IPS-18a (cell line): ENCODE data around the gene WARS2.

Experiments
- H3K27ac ChIP-seq: one replicate; pipeline ENCODE4 v1.5.1; 2013; ENCODE audit warnings: low read length
- H3K27me3 ChIP-seq: one replicate; pipeline ENCODE4 v1.6.1; 2013; ENCODE audit warnings: mild to moderate bottlenecking, low read length; ENCODE audit not compliant: control insufficient read depth, insufficient read depth
- H3K36me3 ChIP-seq: one replicate; pipeline ENCODE4 v1.6.1; 2013; ENCODE audit warnings: low read depth, low read length; ENCODE audit not compliant: control insufficient read depth
- H3K4me1 ChIP-seq: one replicate; pipeline ENCODE4 v1.6.1; 2013; ENCODE audit warnings: low read depth, low read length; ENCODE audit not compliant: control insufficient read depth
- H3K4me3 ChIP-seq: one replicate; pipeline ENCODE4 v1.5.1; 2013; ENCODE audit warnings: low read length
- H3K9ac ChIP-seq: one replicate; pipeline ENCODE4 v1.6.1; 2013; ENCODE audit warnings: mild to moderate bottlenecking, low read length, moderate library complexity
- H3K9me3 ChIP-seq: one replicate; pipeline ENCODE4 v1.6.1; 2013; ENCODE audit warnings: low read depth, low read length; ENCODE audit not compliant: control insufficient read depth

The WARS2 gene

DNA sequence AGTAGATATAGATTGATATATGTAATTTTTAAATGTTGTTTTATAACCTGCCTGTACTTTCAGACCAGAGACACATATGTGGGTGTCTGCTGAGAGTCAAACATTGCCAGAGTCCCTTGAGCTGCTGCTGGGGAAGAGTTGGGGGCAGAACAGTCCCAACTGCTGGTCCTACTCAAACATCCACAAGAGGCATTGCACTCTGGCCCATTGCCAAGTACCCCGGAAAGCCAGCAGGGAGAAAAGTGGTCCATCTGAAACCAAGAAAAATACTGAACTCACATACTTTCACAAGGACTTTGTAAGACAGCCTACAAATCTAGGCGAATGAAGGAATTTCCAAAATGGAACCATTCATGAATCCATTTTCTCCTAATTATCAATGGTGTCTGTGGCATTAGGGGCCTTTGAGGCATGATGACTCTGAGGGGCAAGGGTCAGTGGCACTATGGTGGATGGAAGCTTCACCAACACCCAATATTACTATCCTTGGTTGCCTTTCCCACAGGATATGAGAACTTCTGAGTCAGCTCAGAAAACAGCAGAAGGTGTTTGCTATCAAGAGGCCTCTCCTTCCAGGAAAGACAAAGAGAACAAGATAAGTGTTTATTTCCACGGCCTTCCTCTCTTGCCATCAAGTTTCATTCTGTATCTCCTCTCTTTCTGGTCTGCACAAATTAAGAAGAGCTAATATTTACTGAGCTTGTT is 145.0 kb downstream of the WARS2 start:
- Histone ChIP-seq H3K9ac (no peak overlapping the region), H3K9me3 (no peaks in the 10 kb centered on the region), H3K36me3 (no peaks in the 10 kb centered on the region), H3K27ac (no peak overlapping the region), H3K4me3 (no peak overlapping the region), H3K4me1 (peaks cover 25% of the 10 kb centered on the region), H3K27me3 (peaks cover 100% of the 10 kb centered on the region)

DNA sequence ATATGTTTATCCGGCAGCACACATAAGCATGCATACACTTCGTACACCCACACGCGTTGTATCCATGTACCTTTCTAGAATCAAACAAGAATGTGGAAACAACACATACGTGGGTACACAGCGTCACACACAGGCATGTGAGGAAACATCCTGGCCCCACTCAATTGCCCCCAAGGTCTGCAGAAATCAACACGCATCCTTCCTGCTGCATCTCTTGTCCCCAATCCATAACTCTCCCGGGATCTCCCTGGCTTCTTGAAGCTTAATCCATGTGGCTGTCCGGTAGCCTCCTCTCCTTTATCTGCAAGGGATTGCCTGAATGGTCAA is 146.8 kb downstream of the WARS2 start:
- Histone ChIP-seq H3K4me1 (peaks cover 31% of the 10 kb centered on the region), H3K36me3 (no peaks in the 10 kb centered on the region), H3K27ac (no peak overlapping the region), H3K9me3 (no peaks in the 10 kb centered on the region), H3K4me3 (no peak overlapping the region), H3K27me3 (peaks cover 100% of the 10 kb centered on the region), H3K9ac (no peak overlapping the region)

DNA sequence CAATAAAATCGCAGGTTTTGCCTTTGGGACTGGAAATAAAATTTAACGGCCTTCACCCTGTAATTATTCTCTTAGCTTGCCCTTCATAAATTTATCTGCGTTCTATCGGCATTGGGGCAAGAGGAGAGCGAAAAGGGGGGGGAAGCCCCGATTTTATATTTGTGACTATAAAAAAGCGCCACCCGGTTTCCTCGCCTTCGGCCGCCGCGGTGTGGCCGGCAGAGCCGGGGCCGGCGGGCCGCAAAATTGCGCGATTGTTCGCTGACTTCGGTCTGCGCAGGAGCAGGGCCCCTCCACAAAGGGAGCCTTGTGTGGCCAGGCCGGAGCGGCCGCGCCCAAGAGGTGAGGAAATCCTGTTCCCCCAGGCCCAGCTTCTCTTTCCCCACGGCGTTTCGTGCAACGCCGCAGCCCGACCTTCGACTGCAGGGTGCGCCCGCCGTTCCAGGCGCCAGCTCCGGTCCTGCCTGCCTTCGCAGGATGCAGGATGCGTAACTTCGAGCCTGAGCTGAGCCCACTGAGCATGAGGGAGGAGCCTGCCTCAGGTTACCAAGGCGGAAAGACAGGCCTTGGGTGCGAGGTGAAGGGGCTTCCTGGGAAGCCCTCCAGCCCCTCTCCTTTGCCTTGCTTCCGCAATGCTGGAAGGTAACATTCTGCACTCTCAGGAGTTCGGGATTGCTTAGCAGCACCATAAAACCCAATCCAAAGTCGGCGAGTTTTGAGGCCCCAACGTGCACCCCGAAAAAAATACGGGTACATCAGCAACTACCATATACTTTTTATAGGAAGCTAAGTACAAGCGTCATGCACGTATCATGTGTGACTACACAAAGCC is 147.4 kb downstream of the WARS2 start:
- H3K27ac ChIP-seq, result no peak overlapping the region
- peak overlapping the region; percentile 22 for H3K4me3 ChIP-seq
- H3K4me1 ChIP-seq, result peaks cover 34% of the 10 kb centered on the region
- H3K9me3 ChIP-seq, result no peaks in the 10 kb centered on the region
- H3K9ac ChIP-seq, result no peak overlapping the region
- H3K36me3 ChIP-seq, result no peaks in the 10 kb centered on the region
- peaks cover 100% of the 10 kb centered on the region for H3K27me3 ChIP-seq

DNA sequence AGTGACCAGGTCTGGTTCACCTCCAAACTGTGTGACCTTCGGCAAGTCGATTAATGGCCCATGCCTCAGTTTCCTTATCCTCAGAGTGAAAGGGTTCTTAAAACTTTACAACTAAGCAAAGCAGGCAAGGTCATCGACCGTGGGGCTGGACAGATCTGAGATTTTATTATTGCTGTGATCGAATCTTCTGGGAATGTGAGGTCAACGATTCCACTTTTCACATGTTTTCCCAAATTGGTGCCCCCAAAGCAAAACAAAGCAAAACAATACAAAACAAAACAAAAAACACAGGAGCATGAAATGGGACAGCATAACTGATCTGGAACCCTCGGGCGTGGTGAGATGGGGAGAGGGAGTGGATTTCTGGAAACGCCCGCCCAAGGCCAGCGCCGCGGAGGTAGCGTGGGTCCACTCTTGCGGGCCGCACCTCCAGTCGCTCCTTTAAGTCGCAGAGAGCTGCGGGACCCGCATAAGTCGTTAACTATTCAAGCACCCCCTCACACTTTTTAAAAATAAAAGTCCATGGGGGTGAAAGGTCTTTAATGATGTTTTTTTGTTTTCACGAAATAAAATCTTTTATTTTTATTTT is 148.1 kb downstream of the WARS2 start:
- peaks cover 34% of the 10 kb centered on the region for H3K4me1 ChIP-seq
- H3K36me3 ChIP-seq, result no peaks in the 10 kb centered on the region
- H3K4me3 ChIP-seq, result peak overlapping the region; percentile 22
- H3K9ac ChIP-seq, result no peak overlapping the region
- no peaks in the 10 kb centered on the region for H3K9me3 ChIP-seq
- H3K27me3 ChIP-seq, result peaks cover 100% of the 10 kb centered on the region
- no peak overlapping the region for H3K27ac ChIP-seq

DNA sequence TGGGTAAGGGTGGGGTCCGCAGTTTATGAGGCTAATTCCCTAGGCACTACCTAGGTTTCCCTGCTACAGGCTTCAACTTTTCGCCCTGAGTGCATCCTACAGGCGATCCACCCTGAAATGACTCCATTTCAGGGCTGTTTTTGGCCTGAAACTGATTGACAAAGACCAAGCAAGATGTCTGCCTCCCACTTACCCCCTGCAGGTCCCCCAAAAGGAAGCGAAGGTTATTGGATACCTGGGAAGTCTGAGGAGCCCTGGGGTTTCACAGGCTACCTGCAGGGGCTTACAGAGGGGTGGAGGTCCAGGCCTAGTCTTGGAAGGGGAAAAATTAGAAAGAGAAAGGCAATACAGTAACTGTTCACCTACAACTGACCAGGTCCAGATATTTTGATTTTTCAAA is 149.0 kb downstream of the WARS2 start:
- peaks cover 38% of the 10 kb centered on the region for H3K4me1 ChIP-seq
- no peaks in the 10 kb centered on the region for H3K36me3 ChIP-seq
- H3K27me3 ChIP-seq, result peaks cover 100% of the 10 kb centered on the region
- H3K9me3 ChIP-seq, result no peaks in the 10 kb centered on the region
- peak overlapping the region; percentile 11 for H3K4me3 ChIP-seq
- no peak overlapping the region for H3K9ac ChIP-seq
- H3K27ac ChIP-seq, result no peak overlapping the region

DNA sequence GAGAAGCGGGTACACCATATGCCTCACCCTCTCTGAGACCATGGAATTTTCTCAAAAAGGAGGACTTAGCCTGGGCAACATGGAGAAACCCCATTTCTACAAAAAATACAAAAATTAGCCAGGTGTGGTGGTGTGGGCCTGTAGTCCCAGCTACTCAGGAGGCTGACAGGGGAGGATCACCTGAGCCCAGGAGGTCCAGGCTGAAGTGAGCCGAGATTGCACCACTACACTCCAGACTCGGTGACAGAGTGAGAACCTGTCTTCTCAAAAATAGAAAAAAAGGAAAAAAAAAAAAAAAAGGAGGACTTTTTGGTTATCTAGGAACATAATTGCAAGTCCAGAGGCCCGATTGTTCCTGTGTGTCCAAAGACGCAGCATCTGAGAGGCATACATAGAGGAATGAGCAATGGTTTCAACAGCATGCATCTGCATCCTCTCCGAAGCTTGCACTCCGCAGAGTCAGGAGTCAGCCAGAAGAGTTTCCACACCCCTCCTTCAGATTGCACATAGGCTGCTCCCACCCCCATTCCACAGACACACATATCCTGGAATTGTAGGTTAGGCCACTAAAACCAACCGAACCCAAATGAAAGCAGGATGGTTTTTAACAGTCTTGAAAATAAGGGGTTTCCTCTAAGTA is 149.8 kb downstream of the WARS2 start:
- no peaks in the 10 kb centered on the region for H3K36me3 ChIP-seq
- no peaks in the 10 kb centered on the region for H3K9me3 ChIP-seq
- H3K27ac ChIP-seq, result no peak overlapping the region
- H3K9ac ChIP-seq, result no peak overlapping the region
- H3K4me1 ChIP-seq, result peaks cover 43% of the 10 kb centered on the region
- peak overlapping the region; percentile 47 for H3K4me3 ChIP-seq
- peaks cover 100% of the 10 kb centered on the region for H3K27me3 ChIP-seq

DNA sequence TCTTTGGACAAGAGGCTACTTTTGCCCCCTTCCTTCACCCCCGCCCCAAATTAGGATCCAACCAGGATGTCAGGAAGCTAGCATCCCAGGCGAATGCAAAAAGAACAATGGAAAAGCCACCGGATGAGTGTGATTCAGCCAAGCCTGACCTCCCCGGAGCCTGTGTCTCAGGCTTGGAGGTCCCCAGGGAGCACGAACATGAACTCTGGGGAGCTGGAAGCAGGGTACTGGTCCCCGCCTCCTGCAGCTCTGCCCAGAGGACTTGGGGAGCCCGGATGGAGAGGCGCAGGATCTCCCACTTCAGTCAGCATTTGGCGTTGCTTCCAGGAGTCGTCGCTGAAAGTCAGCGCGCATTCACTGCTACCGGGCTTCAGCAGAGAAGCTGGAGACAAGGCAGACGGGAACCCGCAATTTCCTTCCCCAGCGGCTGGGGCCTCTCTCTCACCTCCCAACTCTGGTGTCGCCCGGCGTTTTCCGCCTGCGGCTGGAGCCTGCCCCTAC is 150.5 kb downstream of the WARS2 start:
- Histone ChIP-seq H3K4me1 (peaks cover 48% of the 10 kb centered on the region), H3K36me3 (no peaks in the 10 kb centered on the region), H3K9ac (no peak overlapping the region), H3K27ac (no peak overlapping the region), H3K27me3 (peaks cover 100% of the 10 kb centered on the region), H3K9me3 (no peaks in the 10 kb centered on the region), H3K4me3 (peak overlapping the region; percentile 47)

DNA sequence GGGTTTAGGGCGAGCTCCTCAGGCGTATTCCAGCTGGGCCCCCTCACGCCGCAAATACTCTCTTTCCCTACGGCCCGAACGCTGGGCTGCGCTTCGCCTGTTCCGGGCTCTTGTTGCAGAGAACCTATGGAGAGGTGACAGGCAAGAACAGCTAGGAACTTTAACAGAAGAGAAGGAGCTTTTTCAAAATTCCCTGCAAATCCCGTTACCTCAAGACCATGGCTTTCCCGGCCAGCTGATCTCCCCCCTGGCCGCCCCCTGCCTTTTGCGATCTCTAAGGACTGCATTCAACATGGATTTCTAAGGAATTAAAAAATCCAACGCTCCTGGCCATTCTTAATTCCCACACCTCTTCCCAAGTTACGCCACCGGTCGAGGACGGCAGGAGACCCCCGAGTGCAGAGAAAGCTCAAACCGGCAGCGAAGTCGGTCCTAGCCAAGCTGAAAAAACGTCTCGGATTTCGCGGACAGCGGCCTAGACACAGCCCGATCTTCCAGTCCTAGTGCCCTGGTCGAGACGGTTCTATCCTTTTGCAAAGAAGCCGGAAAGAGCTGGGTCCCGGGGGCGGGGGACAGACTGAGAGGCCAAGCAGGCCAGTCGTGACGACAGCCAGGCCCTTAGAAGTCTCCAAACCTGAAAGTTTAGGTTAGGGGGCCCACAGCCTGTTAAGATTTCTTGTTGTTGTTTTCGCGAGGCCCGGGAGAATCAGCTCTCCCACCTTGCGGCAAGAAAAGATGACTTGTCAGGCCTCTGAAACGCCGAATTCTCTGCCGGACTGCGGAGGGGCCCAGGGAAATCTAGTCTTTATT is 151.2 kb downstream of the WARS2 start:
- Histone ChIP-seq H3K4me3 (peak overlapping the region; percentile 47), H3K27me3 (peaks cover 100% of the 10 kb centered on the region), H3K9me3 (no peaks in the 10 kb centered on the region), H3K36me3 (no peaks in the 10 kb centered on the region), H3K27ac (no peak overlapping the region), H3K9ac (no peak overlapping the region), H3K4me1 (peaks cover 53% of the 10 kb centered on the region)

DNA sequence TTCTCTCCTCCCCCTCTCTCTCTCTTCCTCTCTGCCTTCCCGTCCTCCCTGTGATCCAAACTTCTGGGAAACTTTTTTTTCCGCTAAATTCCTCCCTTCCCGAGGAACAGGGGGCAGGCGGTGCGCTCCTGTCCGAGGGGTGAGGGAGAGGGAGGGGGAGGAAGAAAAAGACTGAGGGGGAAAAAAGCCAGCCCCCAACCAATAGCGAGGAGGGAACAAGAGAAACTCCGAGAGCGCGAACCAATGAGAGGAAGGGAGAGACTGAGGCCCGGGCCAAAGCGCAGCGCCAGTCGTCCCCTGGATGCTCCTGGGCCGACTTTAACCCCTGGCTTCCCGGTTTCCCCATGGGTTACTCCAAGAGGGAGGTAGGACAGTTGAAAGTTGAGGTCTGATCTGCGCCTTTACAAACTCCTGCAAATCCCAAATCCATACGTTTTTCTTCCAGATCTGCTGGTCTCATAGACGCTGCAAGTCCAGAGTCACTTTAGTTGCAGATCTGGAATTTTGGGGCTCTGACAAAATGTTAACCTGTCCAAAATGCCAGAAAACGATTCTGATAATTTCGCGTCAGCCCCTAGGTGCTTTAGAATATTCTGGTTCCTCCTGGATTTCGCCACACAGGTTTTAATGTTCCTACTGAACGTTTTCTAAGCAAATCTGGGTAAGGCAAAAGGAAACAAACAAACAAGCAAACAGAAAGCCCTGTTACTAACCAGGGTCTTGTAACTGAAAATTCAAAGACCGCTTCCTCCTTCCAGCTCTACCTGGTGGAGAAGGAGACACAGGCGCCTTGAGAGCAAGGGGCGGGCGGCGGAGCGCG is 152.1 kb downstream of the WARS2 start, which contains the start of gene TBX15:
TBX15 (minus strand) TSS at position 158 of the 820 bp plus-strand sequence. CDS start 548 bp downstream, outside the sequence.
- no peak within 1 kb of the TSS for H3K27ac ChIP-seq
- no peaks in the 10 kb centered on the region for H3K9me3 ChIP-seq
- no peak within 1 kb of the TSS for H3K9ac ChIP-seq
- H3K4me3 ChIP-seq, result peak within 1 kb of the TSS; percentile 52
- H3K36me3 ChIP-seq, result no peaks in the 10 kb centered on the region
- H3K4me1 ChIP-seq, result peaks cover 53% of the 10 kb centered on the region
- peaks cover 100% of the 10 kb centered on the region for H3K27me3 ChIP-seq

DNA sequence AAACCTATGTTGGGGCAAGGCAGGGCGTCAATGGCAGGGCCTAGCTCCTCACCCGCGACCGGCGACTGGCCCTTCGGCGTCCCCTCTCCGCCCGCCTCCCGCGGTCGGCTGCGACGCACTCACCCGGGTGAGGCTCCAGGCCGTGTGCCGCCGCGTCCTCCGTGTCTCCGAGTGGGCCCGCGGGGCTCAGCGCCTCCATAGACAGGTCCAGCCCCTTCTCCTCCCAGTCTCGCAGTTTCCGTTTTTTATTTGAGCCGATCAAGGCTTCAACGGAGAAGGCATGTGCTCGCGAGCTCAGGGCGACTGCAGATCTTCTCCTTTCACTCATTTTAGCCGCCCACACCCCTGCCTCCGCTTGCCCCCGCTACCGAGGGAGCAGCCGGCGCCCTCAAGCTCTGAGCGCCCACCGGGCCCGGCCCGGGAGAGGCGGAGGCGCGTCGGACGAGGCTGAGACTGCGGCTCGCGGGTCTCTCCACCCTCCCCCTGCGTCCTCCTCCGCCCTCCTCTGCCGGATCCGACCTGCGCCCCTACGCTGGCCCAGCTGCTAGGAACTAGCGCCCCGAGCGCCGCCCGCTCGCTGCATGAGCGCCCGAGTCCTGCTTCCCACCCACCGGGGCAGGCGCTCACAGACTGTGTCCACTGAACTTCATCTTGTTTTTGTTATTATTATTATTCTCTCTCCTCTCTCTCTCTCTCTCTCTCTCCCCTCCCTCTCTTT is 152.8 kb downstream of the WARS2 start:
- Histone ChIP-seq H3K36me3 (no peaks in the 10 kb centered on the region), H3K27me3 (peaks cover 100% of the 10 kb centered on the region), H3K4me1 (peaks cover 52% of the 10 kb centered on the region), H3K9me3 (no peaks in the 10 kb centered on the region), H3K9ac (no peak overlapping the region), H3K27ac (no peak overlapping the region), H3K4me3 (peak overlapping the region; percentile 52)
